GM12878 (cell line): Measurements from ENCODE around the gene MFAP4. TPM values are rescaled to one million over a fixed set of nuclear protein-coding genes. Genes with fewer than 3 reads are reported as not detected.

ENCODE experiments used
- ASH2L ChIP-seq: fragments of 300-600, 200-600 bp; sonication (generic); IDR thresholded peaks from 2 replicates; pipeline ENCODE4 v1.6.1; 2017; ENCODE audit warnings: low read depth, mild to moderate bottlenecking, borderline replicate concordance
- ATF7 ChIP-seq: fragments of 450-650 bp; IDR thresholded peaks from 2 replicates; pipeline ENCODE4 v1.6.1; 2016; ENCODE audit warnings: low read depth, mild to moderate bottlenecking
- CBFB ChIP-seq: IDR thresholded peaks from 2 replicates; pipeline ENCODE4 v1.6.1; 2016; ENCODE audit warnings: antibody characterized with exemption, low read depth
- CHD2 ChIP-seq: IDR thresholded peaks from 2 replicates; pipeline ENCODE4 v1.6.1; 2011; ENCODE audit warnings: low read depth, low read length, improper control_type of control experiment, borderline replicate concordance
- CHD4 ChIP-seq: fragments of 200-600 bp; sonication (generic); IDR thresholded peaks from 2 replicates; pipeline ENCODE4 v1.6.1; 2016; ENCODE audit warnings: mild to moderate bottlenecking
- ESRRA ChIP-seq: IDR thresholded peaks from 2 replicates; pipeline ENCODE4 v1.6.1; 2012; ENCODE audit warnings: mild to moderate bottlenecking, low read length, improper control_type of control experiment
- HDGF ChIP-seq: fragments of 450-650 bp; IDR thresholded peaks from 2 replicates; pipeline ENCODE4 v1.6.1; 2016; ENCODE audit warnings: antibody characterized with exemption
- IKZF1 ChIP-seq: fragments of 450-650 bp; conservative IDR thresholded peaks from 2 replicates; pipeline ENCODE4 v1.6.1; 2017; ENCODE audit warnings: antibody characterized with exemption, mild to moderate bottlenecking
- JUNB ChIP-seq: IDR thresholded peaks from 2 replicates; pipeline ENCODE4 v1.6.1; 2016; ENCODE audit warnings: antibody characterized with exemption, mild to moderate bottlenecking
- KDM1A ChIP-seq: fragments of 200-600 bp; sonication (generic); IDR thresholded peaks from 2 replicates; pipeline ENCODE4 v1.6.1; 2016; ENCODE audit warnings: borderline replicate concordance
- LARP7 ChIP-seq: fragments of 450-650 bp; IDR thresholded peaks from 2 replicates; pipeline ENCODE4 v1.6.1; 2017; ENCODE audit warnings: mild to moderate bottlenecking
- MTA3 ChIP-seq: IDR thresholded peaks from 2 replicates; pipeline ENCODE4 v1.6.1; 2012; ENCODE audit warnings: low read length, inconsistent platforms, borderline replicate concordance
- MYB ChIP-seq: fragments of 150-350 bp; IDR thresholded peaks from 2 replicates; pipeline ENCODE4 v1.6.1; 2014; ENCODE audit warnings: mild to moderate bottlenecking, low read depth, low read length, borderline replicate concordance
- NFIC ChIP-seq: IDR thresholded peaks from 2 replicates; pipeline ENCODE4 v1.6.1; 2012; ENCODE audit warnings: low read depth, mild to moderate bottlenecking, inconsistent platforms, low read length, moderate library complexity
- NFXL1 ChIP-seq: fragments of 450-650 bp; IDR thresholded peaks from 2 replicates; pipeline ENCODE4 v1.6.1; 2017; ENCODE audit warnings: antibody characterized with exemption, mild to moderate bottlenecking, borderline replicate concordance
- PAX8 ChIP-seq: fragments of 450-650 bp; IDR thresholded peaks from 2 replicates; pipeline ENCODE4 v1.6.1; 2017; ENCODE audit warnings: mild to moderate bottlenecking, moderate library complexity
- RAD21 ChIP-seq: IDR thresholded peaks from 2 replicates; pipeline ENCODE4 v1.6.1; 2011; ENCODE audit warnings: mild to moderate bottlenecking, low read depth, low read length, moderate library complexity; ENCODE audit not compliant: insufficient read depth
- RBBP5 ChIP-seq: fragments of 200-600 bp; sonication (generic); conservative IDR thresholded peaks from 2 replicates; pipeline ENCODE4 v1.6.1; 2016
- SMAD5 ChIP-seq: IDR thresholded peaks from 2 replicates; pipeline ENCODE4 v1.6.1; 2016; ENCODE audit warnings: antibody characterized with exemption, low read depth
- SREBF1 ChIP-seq: IDR thresholded peaks from 2 replicates; pipeline ENCODE4 v1.6.1; 2012; ENCODE audit warnings: mild to moderate bottlenecking, low read length
- SREBF2 ChIP-seq: IDR thresholded peaks from 2 replicates; pipeline ENCODE4 v1.6.1; 2012; ENCODE audit warnings: mild to moderate bottlenecking, low read length
- TCF3 ChIP-seq: IDR thresholded peaks from 2 replicates; pipeline ENCODE4 v1.6.1; 2012; ENCODE audit warnings: low read depth, mild to moderate bottlenecking, low read length, borderline replicate concordance; ENCODE audit not compliant: insufficient read depth
- YY1 ChIP-seq: IDR thresholded peaks from 2 replicates; pipeline ENCODE4 v1.6.1; 2011; ENCODE audit warnings: low read depth, mild to moderate bottlenecking, low read length
- ZNF384 ChIP-seq: IDR thresholded peaks from 2 replicates; pipeline ENCODE4 v1.6.1; 2012; ENCODE audit warnings: low read depth, mild to moderate bottlenecking, low read length, improper control_type of control experiment, borderline replicate concordance
- ZZZ3 ChIP-seq: IDR thresholded peaks from 2 replicates; pipeline ENCODE4 v1.6.1; 2011; ENCODE audit warnings: low read depth; ENCODE audit not compliant: control insufficient read depth, insufficient read length
- polyA plus RNA-seq, 11 experiments: library from polyadenylated mRNA; depleted of rRNA in 4 of 11; unstranded in 6 of 11; stranded (reverse) in 5 of 11; fragments of >200 nt; fragmentation: Nextera tagmentation in 4 of 11; fragmentation: Illumina TruSeq in 1 of 11; extraction: Ambion mirVana in 4 of 11; extraction: Trizol in 1 of 11; gene quantifications; 1 replicate in 1 of 11; 2 replicates in 10 of 11; pipeline versions ENCODE4 v1.2.1 to v1.2.3, GENCODE V29; 2011 to 2016; ENCODE audit warnings: inconsistent platforms in 2 of 11, missing spikeins in 2 of 11, low read depth in 1 of 11
- total RNA-seq, 4 experiments: library from RNA; depleted of rRNA in 3 of 4; stranded (reverse); fragments of >200 nt in 3 of 4; fragmentation: Illumina TruSeq in 1 of 4; extraction: Trizol in 1 of 4; gene quantifications; 2 replicates each; pipeline versions ENCODE4 v1.2.1 to v1.2.3, GENCODE V29; 2013 to 2021
- TF ChIP-seq, protein P1 (sequence below): fragments of 450-650 bp; IDR thresholded peaks from 2 replicates; pipeline ENCODE4 v1.6.1; 2017; ENCODE audit warnings: mild to moderate bottlenecking, moderate library complexity
- TF ChIP-seq, protein P2 (sequence below): fragments of 450-650 bp; IDR thresholded peaks from 2 replicates; pipeline ENCODE4 v1.6.1; 2017; ENCODE audit warnings: antibody characterized with exemption, mild to moderate bottlenecking, moderate library complexity

Gene MFAP4
- total and polyA plus RNA-seq, 10 of the 15 experiments (the other 5 are each of a cell fraction or from before 2014, with no cell fraction given) = 0.08 to 0.28 (median 0.09) TPM; not detected in 7

DNA sequence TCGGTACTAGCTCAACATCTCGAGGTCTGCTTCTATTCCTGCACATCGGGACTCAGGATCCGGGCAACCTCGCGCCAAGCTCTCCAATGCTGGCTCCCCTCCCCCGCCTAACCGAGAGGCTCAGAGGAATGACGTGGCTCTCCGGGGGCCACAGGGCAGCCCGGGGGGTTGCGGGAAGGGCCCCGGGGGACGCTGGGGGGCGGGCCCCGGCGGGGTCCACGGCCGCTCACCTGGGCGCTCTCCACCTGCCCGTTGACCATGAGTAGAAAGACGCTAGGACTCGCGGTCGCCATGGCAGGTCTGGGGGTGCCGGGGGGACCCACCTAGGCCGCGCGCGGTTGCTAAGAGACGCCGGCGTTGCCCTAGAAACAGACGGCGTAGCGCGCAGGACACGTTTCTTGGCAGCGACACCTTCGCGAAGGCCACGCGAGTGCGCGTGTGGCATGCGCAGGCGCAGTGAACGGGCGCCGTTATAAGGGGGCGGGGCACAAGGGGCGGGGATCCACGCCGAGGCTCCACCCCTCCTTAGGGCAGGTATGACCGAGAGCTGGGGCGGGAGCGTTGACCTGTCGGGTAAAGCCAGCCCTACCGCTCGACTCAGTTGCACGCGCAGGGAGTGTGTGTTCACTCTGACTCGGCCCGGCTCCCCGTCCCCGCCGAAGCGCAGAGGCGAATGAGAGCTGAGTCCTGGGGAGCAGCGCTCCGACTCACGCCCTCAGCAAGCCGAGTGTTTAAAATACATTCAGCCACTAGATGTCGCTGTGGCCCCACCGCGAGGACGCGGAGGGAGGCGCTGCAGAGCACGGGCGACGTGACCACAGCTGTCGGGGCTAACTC lies 24.5 kb downstream of the MFAP4 start, which contains the start of gene B9D1 (continued):
- no peak for TF ChIP-seq CHD4
- TF ChIP-seq MTA3 = no peak
- TF ChIP-seq ESRRA = no peak
- TF ChIP-seq ATF7 = no peak
- TF ChIP-seq CHD2 = peak; percentile 31; the same call in 1 of the 2 replicates
- TF ChIP-seq KDM1A = no peak
- TF ChIP-seq YY1 = peak; percentile 55; the same call in 1 of the 2 replicates
- TF ChIP-seq MYB = 0 out of 2 replicates have a peak, but pooled peaks have one; percentile 4
- no peak for TF ChIP-seq NFIC
- TF ChIP-seq NFXL1 = no peak
- no peak for TF ChIP-seq SREBF1
- no peak for TF ChIP-seq RBBP5
- no peak for TF ChIP-seq ZZZ3
- TF ChIP-seq, protein P1, sequence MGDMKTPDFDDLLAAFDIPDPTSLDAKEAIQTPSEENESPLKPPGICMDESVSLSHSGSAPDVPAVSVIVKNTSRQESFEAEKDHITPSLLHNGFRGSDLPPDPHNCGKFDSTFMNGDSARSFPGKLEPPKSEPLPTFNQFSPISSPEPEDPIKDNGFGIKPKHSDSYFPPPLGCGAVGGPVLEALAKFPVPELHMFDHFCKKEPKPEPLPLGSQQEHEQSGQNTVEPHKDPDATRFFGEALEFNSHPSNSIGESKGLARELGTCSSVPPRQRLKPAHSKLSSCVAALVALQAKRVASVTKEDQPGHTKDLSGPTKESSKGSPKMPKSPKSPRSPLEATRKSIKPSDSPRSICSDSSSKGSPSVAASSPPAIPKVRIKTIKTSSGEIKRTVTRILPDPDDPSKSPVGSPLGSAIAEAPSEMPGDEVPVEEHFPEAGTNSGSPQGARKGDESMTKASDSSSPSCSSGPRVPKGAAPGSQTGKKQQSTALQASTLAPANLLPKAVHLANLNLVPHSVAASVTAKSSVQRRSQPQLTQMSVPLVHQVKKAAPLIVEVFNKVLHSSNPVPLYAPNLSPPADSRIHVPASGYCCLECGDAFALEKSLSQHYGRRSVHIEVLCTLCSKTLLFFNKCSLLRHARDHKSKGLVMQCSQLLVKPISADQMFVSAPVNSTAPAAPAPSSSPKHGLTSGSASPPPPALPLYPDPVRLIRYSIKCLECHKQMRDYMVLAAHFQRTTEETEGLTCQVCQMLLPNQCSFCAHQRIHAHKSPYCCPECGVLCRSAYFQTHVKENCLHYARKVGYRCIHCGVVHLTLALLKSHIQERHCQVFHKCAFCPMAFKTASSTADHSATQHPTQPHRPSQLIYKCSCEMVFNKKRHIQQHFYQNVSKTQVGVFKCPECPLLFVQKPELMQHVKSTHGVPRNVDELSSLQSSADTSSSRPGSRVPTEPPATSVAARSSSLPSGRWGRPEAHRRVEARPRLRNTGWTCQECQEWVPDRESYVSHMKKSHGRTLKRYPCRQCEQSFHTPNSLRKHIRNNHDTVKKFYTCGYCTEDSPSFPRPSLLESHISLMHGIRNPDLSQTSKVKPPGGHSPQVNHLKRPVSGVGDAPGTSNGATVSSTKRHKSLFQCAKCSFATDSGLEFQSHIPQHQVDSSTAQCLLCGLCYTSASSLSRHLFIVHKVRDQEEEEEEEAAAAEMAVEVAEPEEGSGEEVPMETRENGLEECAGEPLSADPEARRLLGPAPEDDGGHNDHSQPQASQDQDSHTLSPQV = no peak
- TF ChIP-seq PAX8 = no peak
- no peak for TF ChIP-seq ASH2L
- TF ChIP-seq LARP7 = no peak
- TF ChIP-seq SMAD5 = no peak
- no peak for TF ChIP-seq SREBF2
- TF ChIP-seq TCF3 = 0 out of 2 replicates have a peak, but pooled peaks have one; percentile 64
- no peak; the same call in 1 of the 2 replicates for TF ChIP-seq CBFB
- peak; percentile 93 for TF ChIP-seq RAD21
- TF ChIP-seq HDGF = no peak; the same call in 1 of the 2 replicates
- TF ChIP-seq JUNB = no peak
- TF ChIP-seq IKZF1 = peak; percentile 58; the same call in 1 of the 2 replicates
- TF ChIP-seq ZNF384 = no peak
- TF ChIP-seq, protein P2, sequence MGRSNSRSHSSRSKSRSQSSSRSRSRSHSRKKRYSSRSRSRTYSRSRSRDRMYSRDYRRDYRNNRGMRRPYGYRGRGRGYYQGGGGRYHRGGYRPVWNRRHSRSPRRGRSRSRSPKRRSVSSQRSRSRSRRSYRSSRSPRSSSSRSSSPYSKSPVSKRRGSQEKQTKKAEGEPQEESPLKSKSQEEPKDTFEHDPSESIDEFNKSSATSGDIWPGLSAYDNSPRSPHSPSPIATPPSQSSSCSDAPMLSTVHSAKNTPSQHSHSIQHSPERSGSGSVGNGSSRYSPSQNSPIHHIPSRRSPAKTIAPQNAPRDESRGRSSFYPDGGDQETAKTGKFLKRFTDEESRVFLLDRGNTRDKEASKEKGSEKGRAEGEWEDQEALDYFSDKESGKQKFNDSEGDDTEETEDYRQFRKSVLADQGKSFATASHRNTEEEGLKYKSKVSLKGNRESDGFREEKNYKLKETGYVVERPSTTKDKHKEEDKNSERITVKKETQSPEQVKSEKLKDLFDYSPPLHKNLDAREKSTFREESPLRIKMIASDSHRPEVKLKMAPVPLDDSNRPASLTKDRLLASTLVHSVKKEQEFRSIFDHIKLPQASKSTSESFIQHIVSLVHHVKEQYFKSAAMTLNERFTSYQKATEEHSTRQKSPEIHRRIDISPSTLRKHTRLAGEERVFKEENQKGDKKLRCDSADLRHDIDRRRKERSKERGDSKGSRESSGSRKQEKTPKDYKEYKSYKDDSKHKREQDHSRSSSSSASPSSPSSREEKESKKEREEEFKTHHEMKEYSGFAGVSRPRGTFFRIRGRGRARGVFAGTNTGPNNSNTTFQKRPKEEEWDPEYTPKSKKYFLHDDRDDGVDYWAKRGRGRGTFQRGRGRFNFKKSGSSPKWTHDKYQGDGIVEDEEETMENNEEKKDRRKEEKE = no peak
